ENCODE data around the gene SCN3B. TPM values are rescaled to one million over a fixed set of nuclear protein-coding genes. Genes with fewer than 3 reads are reported as not detected.

Gene SCN3B
- total and polyA plus RNA-seq, 4 donors: 0.05 to 0.17 (median 0.05) TPM; not detected in 1

GRCh38 chr11:123582992-123583504, 71.4 kb downstream of the SCN3B start:
- no peak overlapping the region for H3K4me3 ChIP-seq (ENCODE audit: low read depth in 1 of 3, low read length in 3 of 3)
- TF ChIP-seq HNF4G (IDR thresholded peaks at IDR 0.05) (no peak), HNF4A (conservative IDR thresholded peaks at IDR 0.05) (no peak), JUND (IDR thresholded peaks at IDR 0.05) (no peak), ATF3 (IDR thresholded peaks at IDR 0.05) (no peak), FOXA2 (IDR thresholded peaks at IDR 0.05) (no peak), FOXA1 (IDR thresholded peaks at IDR 0.05) (no peak), CTCF (IDR thresholded peaks at IDR 0.05; ENCODE audit: low read depth, low read length, missing input control) (no peak), EGR1 (IDR thresholded peaks at IDR 0.05; ENCODE audit: low read depth in 2 of 2) (no peak), NR2F2 (IDR thresholded peaks at IDR 0.05) (no peak), REST (IDR thresholded peaks at IDR 0.05) (no peak), SP1 (IDR thresholded peaks at IDR 0.05) (no peak), RXRA (IDR thresholded peaks at IDR 0.05) (no peak), YY1 (IDR thresholded peaks at IDR 0.05) (no peak), GABPA (IDR thresholded peaks at IDR 0.05 in 1 of 2, conservative IDR thresholded peaks at IDR 0.05 in 1 of 2) (no peak), RAD21 (IDR thresholded peaks at IDR 0.05) (no peak), ZBTB33 (IDR thresholded peaks at IDR 0.05) (no peak), TAF1 (conservative IDR thresholded peaks at IDR 0.05) (no peak), MAX (IDR thresholded peaks at IDR 0.05) (no peak)
- H3K36me3 ChIP-seq (ENCODE audit: control insufficient read depth in 4 of 4, insufficient read depth in 3 of 4, low read depth in 1 of 4, low read length in 3 of 4): no peaks in the 10 kb centered on the region
- WGBS: 90% methylated on average over 12 of the region's 12 CpGs
- no peaks in the 10 kb centered on the region for H3K27me3 ChIP-seq (ENCODE audit: control insufficient read depth in 4 of 4, insufficient read depth in 4 of 4, low read length in 3 of 4)
- H3K27ac ChIP-seq (ENCODE audit: low read depth in 1 of 2, low read length in 2 of 2): no peak overlapping the region
- no peak overlapping the region for H3K9ac ChIP-seq (ENCODE audit: low read depth in 1 of 2, low read length in 2 of 2)
- peaks cover 0 to 5% (median under 1%) of the 10 kb centered on the region in 4 donors for H3K4me1 ChIP-seq (ENCODE audit: control insufficient read depth in 4 of 4, insufficient read depth in 4 of 4, low read length in 3 of 4)
- no peaks in the 10 kb centered on the region for H3K9me3 ChIP-seq (ENCODE audit: control insufficient read depth in 4 of 4, low read length in 3 of 4)
- no peak for DNase-seq (ENCODE audit: low spot score)

Data from liver (tissue), 9 donors.